ENCODE measurements around the gene MYO7A. TPM values are rescaled to one million over a fixed set of nuclear protein-coding genes. Genes with fewer than 3 reads are reported as not detected.

The MYO7A gene
- total and polyA plus RNA-seq, 2 experiments from 2014 or later = 1.8 to 5.4 TPM

GRCh38 chr11:77103319-77103718, 24.7 kb upstream of the MYO7A start (continued):
- TF ChIP-seq, protein P1, sequence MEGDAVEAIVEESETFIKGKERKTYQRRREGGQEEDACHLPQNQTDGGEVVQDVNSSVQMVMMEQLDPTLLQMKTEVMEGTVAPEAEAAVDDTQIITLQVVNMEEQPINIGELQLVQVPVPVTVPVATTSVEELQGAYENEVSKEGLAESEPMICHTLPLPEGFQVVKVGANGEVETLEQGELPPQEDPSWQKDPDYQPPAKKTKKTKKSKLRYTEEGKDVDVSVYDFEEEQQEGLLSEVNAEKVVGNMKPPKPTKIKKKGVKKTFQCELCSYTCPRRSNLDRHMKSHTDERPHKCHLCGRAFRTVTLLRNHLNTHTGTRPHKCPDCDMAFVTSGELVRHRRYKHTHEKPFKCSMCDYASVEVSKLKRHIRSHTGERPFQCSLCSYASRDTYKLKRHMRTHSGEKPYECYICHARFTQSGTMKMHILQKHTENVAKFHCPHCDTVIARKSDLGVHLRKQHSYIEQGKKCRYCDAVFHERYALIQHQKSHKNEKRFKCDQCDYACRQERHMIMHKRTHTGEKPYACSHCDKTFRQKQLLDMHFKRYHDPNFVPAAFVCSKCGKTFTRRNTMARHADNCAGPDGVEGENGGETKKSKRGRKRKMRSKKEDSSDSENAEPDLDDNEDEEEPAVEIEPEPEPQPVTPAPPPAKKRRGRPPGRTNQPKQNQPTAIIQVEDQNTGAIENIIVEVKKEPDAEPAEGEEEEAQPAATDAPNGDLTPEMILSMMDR (conservative IDR thresholded peaks at IDR 0.05; ENCODE audit: low read depth in 2 of 2) = no peak
- TF ChIP-seq CREB1 (CRISPR knock-in tag; IDR thresholded peaks at IDR 0.05; ENCODE audit: low read depth) = no peak

- no peak overlapping the region for H2AFZ ChIP-seq
- no peaks in the 10 kb centered on the region for H3K27me3 ChIP-seq (ENCODE audit: insufficient read depth)
- DNase-seq (ENCODE audit: low spot score) (no peak), ATAC-seq (no peak)
- no peak overlapping the region for H3K4me3 ChIP-seq
- H4K20me1 ChIP-seq (replicated peaks; ENCODE audit: insufficient read depth) = no peaks in the 10 kb centered on the region
- Mint-ChIP-seq H3K27me3 (ENCODE audit: insufficient read depth, low read depth, poor library complexity) (peaks cover 15% of the 10 kb centered on the region), H3K9me3 (peaks cover 15% of the 10 kb centered on the region), H3K27ac (no peak overlapping the region), H3K36me3 (ENCODE audit: low read depth) (peaks cover 13% of the 10 kb centered on the region), H3K4me1 (no peaks in the 10 kb centered on the region; the same call in 2 of the 3 replicates), H3K4me3 (no peak overlapping the region)
- no peak overlapping the region for H3K27ac ChIP-seq (ENCODE audit: low read depth)
- no peak overlapping the region for H3K4me2 ChIP-seq
- H3K4me1 ChIP-seq (ENCODE audit: insufficient read depth) = no peaks in the 10 kb centered on the region
- H3F3A ChIP-seq (replicated peaks; ENCODE audit: low read depth) = no peaks in the 10 kb centered on the region
- no peaks in the 10 kb centered on the region for H3K36me3 ChIP-seq (ENCODE audit: insufficient read depth)
- no peaks in the 10 kb centered on the region for H3K79me2 ChIP-seq (replicated peaks; ENCODE audit: insufficient read depth)
- TF ChIP-seq ZNF114 (CRISPR knock-in tag; IDR thresholded peaks at IDR 0.05) = no peak
- TF ChIP-seq ZNF331 (CRISPR knock-in tag; IDR thresholded peaks at IDR 0.05; ENCODE audit: low read depth) = no peak
- no peak for TF ChIP-seq EZH2 (IDR thresholded peaks at IDR 0.05; ENCODE audit: low read depth, unreplicated experiment)
- no peak for TF ChIP-seq STAT1 (IDR thresholded peaks at IDR 0.05; ENCODE audit: unreplicated experiment)
- H3K9me2 ChIP-seq (ENCODE audit: insufficient read depth) = 0 out of 2 replicates have a peak, but pooled peaks cover 5% of the 10 kb centered on the region
Measured at GRCh38 chr11:77104727-77105126, 23.3 kb upstream of the MYO7A start.

- no peaks in the 10 kb centered on the region for H3F3A ChIP-seq (replicated peaks; ENCODE audit: low read depth)
- H3K9me2 ChIP-seq (ENCODE audit: insufficient read depth) = no peaks in the 10 kb centered on the region
- no peaks in the 10 kb centered on the region for H3K36me3 ChIP-seq (ENCODE audit: insufficient read depth)
- no peak overlapping the region for H3K4me3 ChIP-seq
- H3K4me1 ChIP-seq (ENCODE audit: insufficient read depth) = no peaks in the 10 kb centered on the region
- DNase-seq (ENCODE audit: low spot score) (no peak), ATAC-seq (no peak)
- no peaks in the 10 kb centered on the region for H3K27me3 ChIP-seq (ENCODE audit: insufficient read depth)
- no peak overlapping the region for H3K27ac ChIP-seq (ENCODE audit: low read depth)
- H3K4me1 Mint-ChIP-seq = no peaks in the 10 kb centered on the region; the same call in 2 of the 3 replicates
- no peak overlapping the region for H3K27ac Mint-ChIP-seq
- H3K79me2 ChIP-seq (replicated peaks; ENCODE audit: insufficient read depth) = no peaks in the 10 kb centered on the region
- no peaks in the 10 kb centered on the region for H3K9me3 Mint-ChIP-seq
- H3K27me3 Mint-ChIP-seq (ENCODE audit: insufficient read depth, low read depth, poor library complexity) = peaks cover 13% of the 10 kb centered on the region
- no peak overlapping the region for H3K4me3 Mint-ChIP-seq
- H3K36me3 Mint-ChIP-seq (ENCODE audit: low read depth) = no peaks in the 10 kb centered on the region; the same call in 2 of the 3 replicates
- H3K4me2 ChIP-seq = no peak overlapping the region
- no peak overlapping the region for H2AFZ ChIP-seq
- no peaks in the 10 kb centered on the region for H4K20me1 ChIP-seq (replicated peaks; ENCODE audit: insufficient read depth)
- no peak for TF ChIP-seq EZH2 (IDR thresholded peaks at IDR 0.05; ENCODE audit: low read depth, unreplicated experiment)
- TF ChIP-seq, protein P2, sequence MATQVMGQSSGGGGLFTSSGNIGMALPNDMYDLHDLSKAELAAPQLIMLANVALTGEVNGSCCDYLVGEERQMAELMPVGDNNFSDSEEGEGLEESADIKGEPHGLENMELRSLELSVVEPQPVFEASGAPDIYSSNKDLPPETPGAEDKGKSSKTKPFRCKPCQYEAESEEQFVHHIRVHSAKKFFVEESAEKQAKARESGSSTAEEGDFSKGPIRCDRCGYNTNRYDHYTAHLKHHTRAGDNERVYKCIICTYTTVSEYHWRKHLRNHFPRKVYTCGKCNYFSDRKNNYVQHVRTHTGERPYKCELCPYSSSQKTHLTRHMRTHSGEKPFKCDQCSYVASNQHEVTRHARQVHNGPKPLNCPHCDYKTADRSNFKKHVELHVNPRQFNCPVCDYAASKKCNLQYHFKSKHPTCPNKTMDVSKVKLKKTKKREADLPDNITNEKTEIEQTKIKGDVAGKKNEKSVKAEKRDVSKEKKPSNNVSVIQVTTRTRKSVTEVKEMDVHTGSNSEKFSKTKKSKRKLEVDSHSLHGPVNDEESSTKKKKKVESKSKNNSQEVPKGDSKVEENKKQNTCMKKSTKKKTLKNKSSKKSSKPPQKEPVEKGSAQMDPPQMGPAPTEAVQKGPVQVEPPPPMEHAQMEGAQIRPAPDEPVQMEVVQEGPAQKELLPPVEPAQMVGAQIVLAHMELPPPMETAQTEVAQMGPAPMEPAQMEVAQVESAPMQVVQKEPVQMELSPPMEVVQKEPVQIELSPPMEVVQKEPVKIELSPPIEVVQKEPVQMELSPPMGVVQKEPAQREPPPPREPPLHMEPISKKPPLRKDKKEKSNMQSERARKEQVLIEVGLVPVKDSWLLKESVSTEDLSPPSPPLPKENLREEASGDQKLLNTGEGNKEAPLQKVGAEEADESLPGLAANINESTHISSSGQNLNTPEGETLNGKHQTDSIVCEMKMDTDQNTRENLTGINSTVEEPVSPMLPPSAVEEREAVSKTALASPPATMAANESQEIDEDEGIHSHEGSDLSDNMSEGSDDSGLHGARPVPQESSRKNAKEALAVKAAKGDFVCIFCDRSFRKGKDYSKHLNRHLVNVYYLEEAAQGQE (IDR thresholded peaks at IDR 0.05; ENCODE audit: unreplicated experiment) = no peak
- TF ChIP-seq, protein P3, sequence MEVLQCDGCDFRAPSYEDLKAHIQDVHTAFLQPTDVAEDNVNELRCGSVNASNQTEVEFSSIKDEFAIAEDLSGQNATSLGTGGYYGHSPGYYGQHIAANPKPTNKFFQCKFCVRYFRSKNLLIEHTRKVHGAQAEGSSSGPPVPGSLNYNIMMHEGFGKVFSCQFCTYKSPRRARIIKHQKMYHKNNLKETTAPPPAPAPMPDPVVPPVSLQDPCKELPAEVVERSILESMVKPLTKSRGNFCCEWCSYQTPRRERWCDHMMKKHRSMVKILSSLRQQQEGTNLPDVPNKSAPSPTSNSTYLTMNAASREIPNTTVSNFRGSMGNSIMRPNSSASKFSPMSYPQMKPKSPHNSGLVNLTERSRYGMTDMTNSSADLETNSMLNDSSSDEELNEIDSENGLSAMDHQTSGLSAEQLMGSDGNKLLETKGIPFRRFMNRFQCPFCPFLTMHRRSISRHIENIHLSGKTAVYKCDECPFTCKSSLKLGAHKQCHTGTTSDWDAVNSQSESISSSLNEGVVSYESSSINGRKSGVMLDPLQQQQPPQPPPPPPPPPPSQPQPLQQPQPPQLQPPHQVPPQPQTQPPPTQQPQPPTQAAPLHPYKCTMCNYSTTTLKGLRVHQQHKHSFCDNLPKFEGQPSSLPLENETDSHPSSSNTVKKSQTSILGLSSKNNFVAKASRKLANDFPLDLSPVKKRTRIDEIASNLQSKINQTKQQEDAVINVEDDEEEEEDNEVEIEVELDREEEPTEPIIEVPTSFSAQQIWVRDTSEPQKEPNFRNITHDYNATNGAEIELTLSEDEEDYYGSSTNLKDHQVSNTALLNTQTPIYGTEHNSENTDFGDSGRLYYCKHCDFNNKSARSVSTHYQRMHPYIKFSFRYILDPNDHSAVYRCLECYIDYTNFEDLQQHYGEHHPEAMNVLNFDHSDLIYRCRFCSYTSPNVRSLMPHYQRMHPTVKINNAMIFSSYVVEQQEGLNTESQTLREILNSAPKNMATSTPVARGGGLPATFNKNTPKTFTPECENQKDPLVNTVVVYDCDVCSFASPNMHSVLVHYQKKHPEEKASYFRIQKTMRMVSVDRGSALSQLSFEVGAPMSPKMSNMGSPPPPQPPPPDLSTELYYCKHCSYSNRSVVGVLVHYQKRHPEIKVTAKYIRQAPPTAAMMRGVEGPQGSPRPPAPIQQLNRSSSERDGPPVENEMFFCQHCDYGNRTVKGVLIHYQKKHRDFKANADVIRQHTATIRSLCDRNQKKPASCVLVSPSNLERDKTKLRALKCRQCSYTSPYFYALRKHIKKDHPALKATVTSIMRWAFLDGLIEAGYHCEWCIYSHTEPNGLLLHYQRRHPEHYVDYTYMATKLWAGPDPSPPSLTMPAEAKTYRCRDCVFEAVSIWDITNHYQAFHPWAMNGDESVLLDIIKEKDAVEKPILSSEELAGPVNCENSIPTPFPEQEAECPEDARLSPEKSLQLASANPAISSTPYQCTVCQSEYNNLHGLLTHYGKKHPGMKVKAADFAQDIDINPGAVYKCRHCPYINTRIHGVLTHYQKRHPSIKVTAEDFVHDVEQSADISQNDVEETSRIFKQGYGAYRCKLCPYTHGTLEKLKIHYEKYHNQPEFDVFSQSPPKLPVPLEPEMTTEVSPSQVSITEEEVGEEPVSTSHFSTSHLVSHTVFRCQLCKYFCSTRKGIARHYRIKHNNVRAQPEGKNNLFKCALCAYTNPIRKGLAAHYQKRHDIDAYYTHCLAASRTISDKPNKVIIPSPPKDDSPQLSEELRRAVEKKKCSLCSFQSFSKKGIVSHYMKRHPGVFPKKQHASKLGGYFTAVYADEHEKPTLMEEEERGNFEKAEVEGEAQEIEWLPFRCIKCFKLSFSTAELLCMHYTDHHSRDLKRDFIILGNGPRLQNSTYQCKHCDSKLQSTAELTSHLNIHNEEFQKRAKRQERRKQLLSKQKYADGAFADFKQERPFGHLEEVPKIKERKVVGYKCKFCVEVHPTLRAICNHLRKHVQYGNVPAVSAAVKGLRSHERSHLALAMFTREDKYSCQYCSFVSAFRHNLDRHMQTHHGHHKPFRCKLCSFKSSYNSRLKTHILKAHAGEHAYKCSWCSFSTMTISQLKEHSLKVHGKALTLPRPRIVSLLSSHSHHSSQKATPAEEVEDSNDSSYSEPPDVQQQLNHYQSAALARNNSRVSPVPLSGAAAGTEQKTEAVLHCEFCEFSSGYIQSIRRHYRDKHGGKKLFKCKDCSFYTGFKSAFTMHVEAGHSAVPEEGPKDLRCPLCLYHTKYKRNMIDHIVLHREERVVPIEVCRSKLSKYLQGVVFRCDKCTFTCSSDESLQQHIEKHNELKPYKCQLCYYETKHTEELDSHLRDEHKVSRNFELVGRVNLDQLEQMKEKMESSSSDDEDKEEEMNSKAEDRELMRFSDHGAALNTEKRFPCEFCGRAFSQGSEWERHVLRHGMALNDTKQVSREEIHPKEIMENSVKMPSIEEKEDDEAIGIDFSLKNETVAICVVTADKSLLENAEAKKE (CRISPR knock-in tag; IDR thresholded peaks at IDR 0.05) = no peak
- TF ChIP-seq ZNF331 (CRISPR knock-in tag; IDR thresholded peaks at IDR 0.05; ENCODE audit: low read depth) = no peak
- TF ChIP-seq ZNF114 (CRISPR knock-in tag; IDR thresholded peaks at IDR 0.05) = no peak
- TF ChIP-seq NANOG (IDR thresholded peaks at IDR 0.05; ENCODE audit: borderline replicate concordance) = no peak
Measured at GRCh38 chr11:77106321-77106720, 21.7 kb upstream of the MYO7A start.
